GM23338 (cell line): Measurements from ENCODE around the gene LTN1. TPM values are rescaled to one million over a fixed set of nuclear protein-coding genes. Genes with fewer than 3 reads are reported as not detected.

Source experiments
- ATAC-seq: fragments of 200-7000 bp; cut with Tn5 transposase; 3 replicates; pipeline ENCODE4 v1.9.1; 2020
- DNase-seq: peaks from one replicate; pipeline ENCODE4 v3.0.0-alpha.2; 2015; ENCODE audit warnings: low spot score
- H2AFZ ChIP-seq: fragments of 200-600 bp; sonication (generic); 2 replicates; pipeline ENCODE4 v1.8.0; 2016; ENCODE audit warnings: antibody characterized with exemption, mild to moderate bottlenecking, moderate library complexity
- H3F3A ChIP-seq: fragments of 200-600 bp; sonication (generic); replicated peaks from 2 replicates; pipeline ENCODE4 v1.8.0; 2017; ENCODE audit warnings: antibody characterized with exemption, mixed run types, low read depth
- H3K27ac ChIP-seq: fragments of 200-600 bp; sonication (generic); 2 replicates; pipeline ENCODE4 v1.6.1; 2016; ENCODE audit warnings: low read depth
- H3K27me3 ChIP-seq: fragments of 200-600 bp; sonication (generic); 2 replicates; pipeline ENCODE4 v1.8.0; 2016; ENCODE audit warnings: mild to moderate bottlenecking, mixed run types, moderate library complexity; ENCODE audit not compliant: insufficient read depth
- H3K36me3 ChIP-seq: fragments of 200-600 bp; sonication (generic); 2 replicates; pipeline ENCODE4 v1.8.0; 2016; ENCODE audit warnings: mild to moderate bottlenecking; ENCODE audit not compliant: insufficient read depth
- H3K4me1 ChIP-seq: fragments of 200-600 bp; sonication (generic); 2 replicates; pipeline ENCODE4 v1.8.0; 2016; ENCODE audit warnings: mild to moderate bottlenecking, moderate library complexity; ENCODE audit not compliant: insufficient read depth
- H3K4me2 ChIP-seq: fragments of 200-600 bp; sonication (generic); 2 replicates; pipeline ENCODE4 v1.7.1; 2017; ENCODE audit warnings: mixed run types
- H3K4me3 ChIP-seq: fragments of 200-600 bp; sonication (generic); 2 replicates; pipeline ENCODE4 v1.6.1; 2016; ENCODE audit warnings: mixed run types
- H3K79me2 ChIP-seq: fragments of 200-600 bp; sonication (generic); replicated peaks from 2 replicates; pipeline ENCODE4 v1.8.0; 2017; ENCODE audit warnings: mild to moderate bottlenecking; ENCODE audit not compliant: insufficient read depth
- H3K9me2 ChIP-seq: fragments of 200-600 bp; sonication (generic); 2 replicates; pipeline ENCODE4 v1.8.0; 2017; ENCODE audit not compliant: insufficient read depth
- H4K20me1 ChIP-seq: fragments of 200-600 bp; sonication (generic); replicated peaks from 2 replicates; pipeline ENCODE4 v1.8.0; 2017; ENCODE audit warnings: mild to moderate bottlenecking; ENCODE audit not compliant: insufficient read depth
- H3K27ac Mint-ChIP-seq: 2 replicates; pipeline ENCODE4 v1.8.0; 2020; ENCODE audit warnings: inconsistent platforms, mild to moderate bottlenecking, moderate library complexity, mixed read lengths
- H3K27me3 Mint-ChIP-seq: 3 replicates; pipeline ENCODE4 v1.8.0; 2022; ENCODE audit warnings: low read depth, mild to moderate bottlenecking, moderate library complexity, mixed read lengths, inconsistent platforms; ENCODE audit not compliant: insufficient read depth, poor library complexity
- H3K36me3 Mint-ChIP-seq: 3 replicates; pipeline ENCODE4 v1.8.0; 2021; ENCODE audit warnings: low read depth, mild to moderate bottlenecking, inconsistent platforms, moderate library complexity, mixed read lengths
- H3K4me1 Mint-ChIP-seq: 3 replicates; pipeline ENCODE4 v1.8.0; 2020; ENCODE audit warnings: mild to moderate bottlenecking, inconsistent platforms, mixed read lengths
- H3K4me3 Mint-ChIP-seq: 3 replicates; pipeline ENCODE4 v1.8.0; 2021; ENCODE audit warnings: moderate library complexity, mild to moderate bottlenecking, inconsistent platforms, mixed read lengths
- H3K9me3 Mint-ChIP-seq: 3 replicates; pipeline ENCODE4 v1.8.0; 2020; ENCODE audit warnings: moderate library complexity, mild to moderate bottlenecking, inconsistent platforms, mixed read lengths
- CREB1 ChIP-seq: fragments of 250-450 bp; sonication (Bioruptor Pico); IDR thresholded peaks from 2 replicates; pipeline ENCODE4 v1.5.0; 2020; ENCODE audit warnings: low read depth, mild to moderate bottlenecking, moderate library complexity
- CTCF ChIP-seq, 2 experiments: fragments of 200-600 bp in 1 of 2; sonication (generic) in 1 of 2; conservative IDR thresholded peaks; 2 replicates each; pipeline versions ENCODE4 v1.5.1 to v1.6.1; 2016 to 2017; ENCODE audit warnings: antibody characterized with exemption in 2 of 2, low read depth in 2 of 2, mild to moderate bottlenecking in 2 of 2, moderate library complexity in 1 of 2
- EZH2 ChIP-seq: fragments of 200-600 bp; sonication (generic); IDR thresholded peaks from one replicate; pipeline ENCODE4 v1.8.0; 2017; ENCODE audit warnings: antibody characterized with exemption, mild to moderate bottlenecking, low read depth; ENCODE audit not compliant: unreplicated experiment
- EZH2phosphoT487 ChIP-seq: fragments of 200-600 bp; sonication (generic); IDR thresholded peaks from one replicate; pipeline ENCODE4 v1.8.1; 2018; ENCODE audit warnings: antibody characterized with exemption; ENCODE audit not compliant: unreplicated experiment
- JUNB ChIP-seq: IDR thresholded peaks from one replicate; pipeline ENCODE4 v1.6.1; 2016; ENCODE audit warnings: antibody characterized with exemption; ENCODE audit not compliant: unreplicated experiment
- NANOG ChIP-seq: IDR thresholded peaks from 2 replicates; pipeline ENCODE4 v1.6.1; 2016; ENCODE audit warnings: antibody characterized with exemption, borderline replicate concordance
- POLR2AphosphoS5 ChIP-seq: IDR thresholded peaks from 2 replicates; pipeline ENCODE4 v1.6.1; 2016; ENCODE audit warnings: antibody characterized with exemption, low read depth
- STAT1 ChIP-seq: IDR thresholded peaks from one replicate; pipeline ENCODE4 v1.6.1; 2016; ENCODE audit warnings: antibody characterized with exemption; ENCODE audit not compliant: unreplicated experiment
- ZNF114 ChIP-seq: fragments of 250-450 bp; sonication (Bioruptor Pico); IDR thresholded peaks from 2 replicates; pipeline ENCODE4 v1.5.0; 2020; ENCODE audit warnings: mild to moderate bottlenecking, moderate library complexity
- ZNF331 ChIP-seq: fragments of 250-450 bp; sonication (Bioruptor Pico); IDR thresholded peaks from 2 replicates; pipeline ENCODE4 v1.5.0; 2020; ENCODE audit warnings: low read depth, mild to moderate bottlenecking, moderate library complexity
- polyA plus RNA-seq: library from polyadenylated mRNA; unstranded; fragments of >200 nt; fragmentation: Nextera tagmentation; extraction: Ambion mirVana; gene quantifications from 2 replicates; pipeline ENCODE4 v1.2.1, GENCODE V29; 2016
- total RNA-seq: library from RNA; depleted of rRNA; stranded (reverse); fragments of >200 nt; shearing (Covaris generic); gene quantifications from 2 replicates; pipeline ENCODE4 v1.2.3, GENCODE V29; 2014
- TF ChIP-seq, protein P1 (sequence below): fragments of 250-450 bp; sonication (Bioruptor Pico); IDR thresholded peaks from 2 replicates; pipeline ENCODE4 v1.5.0; 2020; ENCODE audit warnings: mild to moderate bottlenecking, moderate library complexity
- TF ChIP-seq, protein P2 (sequence below): IDR thresholded peaks from one replicate; pipeline ENCODE4 v1.6.1; 2018; ENCODE audit warnings: antibody characterized with exemption; ENCODE audit not compliant: unreplicated experiment
- TF ChIP-seq, protein P3 (sequence below): IDR thresholded peaks from 2 replicates; pipeline ENCODE4 v1.6.1; 2016; ENCODE audit warnings: antibody characterized with exemption

The LTN1 gene
- total and polyA plus RNA-seq, 2 experiments from 2014 or later: 11.1 to 26.1 TPM

DNA sequence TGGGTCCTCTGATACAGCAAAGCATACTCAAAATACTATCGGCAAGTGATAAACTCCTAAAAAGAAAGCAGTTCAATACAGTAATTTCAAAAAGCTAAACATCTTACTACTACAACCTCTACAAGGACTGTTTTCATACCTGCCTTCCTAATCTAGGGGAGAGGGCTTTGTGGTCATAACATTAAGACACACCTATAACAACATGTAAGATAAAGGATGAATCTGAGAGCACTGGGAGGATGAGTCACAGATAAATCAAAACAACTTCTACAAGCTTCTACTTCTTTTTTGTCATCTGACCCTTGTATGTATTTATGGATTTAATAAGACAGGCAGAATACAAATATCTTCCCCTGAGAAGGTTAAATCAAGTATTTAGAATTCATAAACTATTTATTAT, 40.0 kb downstream of the LTN1 start:
- Histone ChIP-seq H3K4me1 (no peaks in the 10 kb centered on the region), H3F3A (no peaks in the 10 kb centered on the region), H3K36me3 (peaks cover 10% of the 10 kb centered on the region; the same call in 1 of the 2 replicates), H3K9me2 (no peaks in the 10 kb centered on the region), H3K27me3 (no peaks in the 10 kb centered on the region), H2AFZ (no peak overlapping the region), H3K4me3 (no peak overlapping the region), H3K79me2 (no peaks in the 10 kb centered on the region), H4K20me1 (no peaks in the 10 kb centered on the region), H3K27ac (no peak overlapping the region), H3K4me2 (no peak overlapping the region)
- DNase-seq (no peak), ATAC-seq (no peak)
- no peaks in the 10 kb centered on the region for H3K9me3 Mint-ChIP-seq
- TF ChIP-seq EZH2phosphoT487 (no peak), NANOG (no peak), ZNF331 (CRISPR knock-in tag) (no peak), CTCF (conservative IDR thresholded peaks at IDR 0.05; ENCODE audit: low read depth in 2 of 2) (no peak), EZH2 (no peak), POLR2AphosphoS5 (no peak), STAT1 (no peak), JUNB (no peak), ZNF114 (no peak), CREB1 (CRISPR knock-in tag) (no peak)
- TF ChIP-seq, protein P1, sequence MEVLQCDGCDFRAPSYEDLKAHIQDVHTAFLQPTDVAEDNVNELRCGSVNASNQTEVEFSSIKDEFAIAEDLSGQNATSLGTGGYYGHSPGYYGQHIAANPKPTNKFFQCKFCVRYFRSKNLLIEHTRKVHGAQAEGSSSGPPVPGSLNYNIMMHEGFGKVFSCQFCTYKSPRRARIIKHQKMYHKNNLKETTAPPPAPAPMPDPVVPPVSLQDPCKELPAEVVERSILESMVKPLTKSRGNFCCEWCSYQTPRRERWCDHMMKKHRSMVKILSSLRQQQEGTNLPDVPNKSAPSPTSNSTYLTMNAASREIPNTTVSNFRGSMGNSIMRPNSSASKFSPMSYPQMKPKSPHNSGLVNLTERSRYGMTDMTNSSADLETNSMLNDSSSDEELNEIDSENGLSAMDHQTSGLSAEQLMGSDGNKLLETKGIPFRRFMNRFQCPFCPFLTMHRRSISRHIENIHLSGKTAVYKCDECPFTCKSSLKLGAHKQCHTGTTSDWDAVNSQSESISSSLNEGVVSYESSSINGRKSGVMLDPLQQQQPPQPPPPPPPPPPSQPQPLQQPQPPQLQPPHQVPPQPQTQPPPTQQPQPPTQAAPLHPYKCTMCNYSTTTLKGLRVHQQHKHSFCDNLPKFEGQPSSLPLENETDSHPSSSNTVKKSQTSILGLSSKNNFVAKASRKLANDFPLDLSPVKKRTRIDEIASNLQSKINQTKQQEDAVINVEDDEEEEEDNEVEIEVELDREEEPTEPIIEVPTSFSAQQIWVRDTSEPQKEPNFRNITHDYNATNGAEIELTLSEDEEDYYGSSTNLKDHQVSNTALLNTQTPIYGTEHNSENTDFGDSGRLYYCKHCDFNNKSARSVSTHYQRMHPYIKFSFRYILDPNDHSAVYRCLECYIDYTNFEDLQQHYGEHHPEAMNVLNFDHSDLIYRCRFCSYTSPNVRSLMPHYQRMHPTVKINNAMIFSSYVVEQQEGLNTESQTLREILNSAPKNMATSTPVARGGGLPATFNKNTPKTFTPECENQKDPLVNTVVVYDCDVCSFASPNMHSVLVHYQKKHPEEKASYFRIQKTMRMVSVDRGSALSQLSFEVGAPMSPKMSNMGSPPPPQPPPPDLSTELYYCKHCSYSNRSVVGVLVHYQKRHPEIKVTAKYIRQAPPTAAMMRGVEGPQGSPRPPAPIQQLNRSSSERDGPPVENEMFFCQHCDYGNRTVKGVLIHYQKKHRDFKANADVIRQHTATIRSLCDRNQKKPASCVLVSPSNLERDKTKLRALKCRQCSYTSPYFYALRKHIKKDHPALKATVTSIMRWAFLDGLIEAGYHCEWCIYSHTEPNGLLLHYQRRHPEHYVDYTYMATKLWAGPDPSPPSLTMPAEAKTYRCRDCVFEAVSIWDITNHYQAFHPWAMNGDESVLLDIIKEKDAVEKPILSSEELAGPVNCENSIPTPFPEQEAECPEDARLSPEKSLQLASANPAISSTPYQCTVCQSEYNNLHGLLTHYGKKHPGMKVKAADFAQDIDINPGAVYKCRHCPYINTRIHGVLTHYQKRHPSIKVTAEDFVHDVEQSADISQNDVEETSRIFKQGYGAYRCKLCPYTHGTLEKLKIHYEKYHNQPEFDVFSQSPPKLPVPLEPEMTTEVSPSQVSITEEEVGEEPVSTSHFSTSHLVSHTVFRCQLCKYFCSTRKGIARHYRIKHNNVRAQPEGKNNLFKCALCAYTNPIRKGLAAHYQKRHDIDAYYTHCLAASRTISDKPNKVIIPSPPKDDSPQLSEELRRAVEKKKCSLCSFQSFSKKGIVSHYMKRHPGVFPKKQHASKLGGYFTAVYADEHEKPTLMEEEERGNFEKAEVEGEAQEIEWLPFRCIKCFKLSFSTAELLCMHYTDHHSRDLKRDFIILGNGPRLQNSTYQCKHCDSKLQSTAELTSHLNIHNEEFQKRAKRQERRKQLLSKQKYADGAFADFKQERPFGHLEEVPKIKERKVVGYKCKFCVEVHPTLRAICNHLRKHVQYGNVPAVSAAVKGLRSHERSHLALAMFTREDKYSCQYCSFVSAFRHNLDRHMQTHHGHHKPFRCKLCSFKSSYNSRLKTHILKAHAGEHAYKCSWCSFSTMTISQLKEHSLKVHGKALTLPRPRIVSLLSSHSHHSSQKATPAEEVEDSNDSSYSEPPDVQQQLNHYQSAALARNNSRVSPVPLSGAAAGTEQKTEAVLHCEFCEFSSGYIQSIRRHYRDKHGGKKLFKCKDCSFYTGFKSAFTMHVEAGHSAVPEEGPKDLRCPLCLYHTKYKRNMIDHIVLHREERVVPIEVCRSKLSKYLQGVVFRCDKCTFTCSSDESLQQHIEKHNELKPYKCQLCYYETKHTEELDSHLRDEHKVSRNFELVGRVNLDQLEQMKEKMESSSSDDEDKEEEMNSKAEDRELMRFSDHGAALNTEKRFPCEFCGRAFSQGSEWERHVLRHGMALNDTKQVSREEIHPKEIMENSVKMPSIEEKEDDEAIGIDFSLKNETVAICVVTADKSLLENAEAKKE (CRISPR knock-in tag): no peak
- TF ChIP-seq, protein P2, sequence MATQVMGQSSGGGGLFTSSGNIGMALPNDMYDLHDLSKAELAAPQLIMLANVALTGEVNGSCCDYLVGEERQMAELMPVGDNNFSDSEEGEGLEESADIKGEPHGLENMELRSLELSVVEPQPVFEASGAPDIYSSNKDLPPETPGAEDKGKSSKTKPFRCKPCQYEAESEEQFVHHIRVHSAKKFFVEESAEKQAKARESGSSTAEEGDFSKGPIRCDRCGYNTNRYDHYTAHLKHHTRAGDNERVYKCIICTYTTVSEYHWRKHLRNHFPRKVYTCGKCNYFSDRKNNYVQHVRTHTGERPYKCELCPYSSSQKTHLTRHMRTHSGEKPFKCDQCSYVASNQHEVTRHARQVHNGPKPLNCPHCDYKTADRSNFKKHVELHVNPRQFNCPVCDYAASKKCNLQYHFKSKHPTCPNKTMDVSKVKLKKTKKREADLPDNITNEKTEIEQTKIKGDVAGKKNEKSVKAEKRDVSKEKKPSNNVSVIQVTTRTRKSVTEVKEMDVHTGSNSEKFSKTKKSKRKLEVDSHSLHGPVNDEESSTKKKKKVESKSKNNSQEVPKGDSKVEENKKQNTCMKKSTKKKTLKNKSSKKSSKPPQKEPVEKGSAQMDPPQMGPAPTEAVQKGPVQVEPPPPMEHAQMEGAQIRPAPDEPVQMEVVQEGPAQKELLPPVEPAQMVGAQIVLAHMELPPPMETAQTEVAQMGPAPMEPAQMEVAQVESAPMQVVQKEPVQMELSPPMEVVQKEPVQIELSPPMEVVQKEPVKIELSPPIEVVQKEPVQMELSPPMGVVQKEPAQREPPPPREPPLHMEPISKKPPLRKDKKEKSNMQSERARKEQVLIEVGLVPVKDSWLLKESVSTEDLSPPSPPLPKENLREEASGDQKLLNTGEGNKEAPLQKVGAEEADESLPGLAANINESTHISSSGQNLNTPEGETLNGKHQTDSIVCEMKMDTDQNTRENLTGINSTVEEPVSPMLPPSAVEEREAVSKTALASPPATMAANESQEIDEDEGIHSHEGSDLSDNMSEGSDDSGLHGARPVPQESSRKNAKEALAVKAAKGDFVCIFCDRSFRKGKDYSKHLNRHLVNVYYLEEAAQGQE: no peak
- TF ChIP-seq, protein P3, sequence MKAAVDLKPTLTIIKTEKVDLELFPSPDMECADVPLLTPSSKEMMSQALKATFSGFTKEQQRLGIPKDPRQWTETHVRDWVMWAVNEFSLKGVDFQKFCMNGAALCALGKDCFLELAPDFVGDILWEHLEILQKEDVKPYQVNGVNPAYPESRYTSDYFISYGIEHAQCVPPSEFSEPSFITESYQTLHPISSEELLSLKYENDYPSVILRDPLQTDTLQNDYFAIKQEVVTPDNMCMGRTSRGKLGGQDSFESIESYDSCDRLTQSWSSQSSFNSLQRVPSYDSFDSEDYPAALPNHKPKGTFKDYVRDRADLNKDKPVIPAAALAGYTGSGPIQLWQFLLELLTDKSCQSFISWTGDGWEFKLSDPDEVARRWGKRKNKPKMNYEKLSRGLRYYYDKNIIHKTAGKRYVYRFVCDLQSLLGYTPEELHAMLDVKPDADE: no peak
- H3K36me3 Mint-ChIP-seq: peaks cover 12% of the 10 kb centered on the region; the same call in 2 of the 3 replicates
- no peak overlapping the region for H3K4me3 Mint-ChIP-seq
- H3K27me3 Mint-ChIP-seq: no peaks in the 10 kb centered on the region
- no peak overlapping the region for H3K27ac Mint-ChIP-seq
- H3K4me1 Mint-ChIP-seq: no peaks in the 10 kb centered on the region
